NCI-H2081 (cell line): ENCODE results near the gene EPHB1.

Experiments
- DNase-seq, 2 experiments: peaks; one replicate each; lab custom pipeline; 2025; lab: John Stamatoyannopoulos, UW

The EPHB1 gene

DNA sequence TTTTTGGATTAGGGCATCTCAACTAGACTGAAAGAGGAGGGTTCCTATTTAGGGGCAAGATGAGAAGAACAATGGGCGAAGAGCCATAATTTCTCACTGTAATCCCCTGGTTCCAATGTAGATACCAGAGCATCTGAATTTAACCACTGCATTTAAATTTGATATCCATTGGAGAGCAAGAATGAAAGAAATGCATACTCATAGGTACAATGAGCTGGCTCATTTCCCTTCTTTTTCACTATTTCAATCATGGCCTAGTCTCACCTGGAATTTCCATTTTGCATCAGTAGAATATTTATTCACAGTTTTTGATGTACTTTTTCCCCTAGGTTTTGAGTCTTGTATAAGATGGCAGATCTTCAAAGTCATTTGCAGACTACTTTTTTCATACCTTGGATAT lies 13.8 kb downstream of the EPHB1 start:
- DNase-seq = no peak

DNA sequence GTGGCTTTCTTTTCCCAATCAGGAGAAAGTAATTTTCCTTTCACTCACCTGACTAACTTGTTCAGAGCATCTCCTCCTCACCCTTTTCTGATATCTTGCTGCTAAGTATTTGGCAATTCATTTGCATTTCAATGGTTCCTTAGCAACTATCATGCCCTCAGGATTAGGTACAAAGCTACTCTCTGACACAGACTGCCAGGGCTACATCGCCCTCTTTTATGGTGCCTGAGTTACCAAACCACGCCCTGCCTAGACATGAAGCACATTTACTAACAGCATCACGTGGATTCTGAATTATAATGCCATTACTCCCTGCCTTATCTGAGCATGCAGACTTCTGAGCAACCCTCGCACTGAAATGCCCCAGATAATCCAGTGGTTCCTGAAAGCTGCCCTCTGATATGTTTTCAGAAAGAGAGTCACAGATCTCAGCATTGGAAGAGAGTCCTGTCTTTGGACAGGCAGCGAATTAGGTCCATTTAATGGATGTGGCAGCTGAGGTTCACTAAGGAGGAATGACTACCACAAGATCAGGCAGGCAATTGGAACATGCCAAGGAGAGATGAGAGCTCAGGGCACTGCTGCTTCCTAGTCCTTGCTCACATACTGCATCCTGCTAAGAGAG lies 14.5 kb downstream of the EPHB1 start:
- no peak for DNase-seq

DNA sequence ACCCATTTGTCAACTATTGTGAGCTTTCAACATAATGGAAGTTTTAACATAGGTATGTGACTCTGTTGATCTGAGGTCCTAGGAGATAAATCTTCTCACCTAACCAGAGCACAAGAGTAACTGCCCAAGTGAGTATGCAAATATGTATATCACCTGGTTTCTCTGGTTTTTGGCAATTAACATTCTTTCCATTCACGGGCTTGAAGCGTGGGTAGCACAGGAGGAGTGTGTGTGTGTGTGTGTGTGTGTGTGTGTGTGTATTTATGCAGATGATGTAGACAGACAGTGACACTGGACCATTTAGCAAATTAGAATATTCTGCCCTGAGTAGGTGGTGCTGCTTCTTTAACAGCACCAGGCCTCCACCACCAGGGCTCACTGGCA lies 15.0 kb downstream of the EPHB1 start:
- no peak for DNase-seq

DNA sequence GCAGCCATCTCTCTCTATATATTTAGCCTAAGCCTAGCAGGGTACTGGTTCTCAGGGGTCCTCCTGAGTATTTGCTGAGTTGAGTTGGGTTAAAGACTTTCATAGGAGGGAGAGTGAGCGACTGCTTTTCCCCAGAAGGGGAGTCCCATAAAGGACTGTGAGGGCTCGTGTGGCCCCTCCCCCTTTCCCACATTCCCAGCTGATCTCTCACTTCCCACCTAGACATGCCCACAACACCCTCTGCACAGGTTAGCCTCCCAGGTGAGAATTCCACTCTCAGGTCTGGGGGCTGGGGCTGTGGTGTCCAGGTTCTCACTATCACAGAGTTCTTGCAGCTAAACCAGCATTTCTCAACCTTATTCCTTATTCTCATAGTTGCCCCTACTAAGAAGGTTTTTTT lies 15.8 kb downstream of the EPHB1 start:
- no peak for DNase-seq

DNA sequence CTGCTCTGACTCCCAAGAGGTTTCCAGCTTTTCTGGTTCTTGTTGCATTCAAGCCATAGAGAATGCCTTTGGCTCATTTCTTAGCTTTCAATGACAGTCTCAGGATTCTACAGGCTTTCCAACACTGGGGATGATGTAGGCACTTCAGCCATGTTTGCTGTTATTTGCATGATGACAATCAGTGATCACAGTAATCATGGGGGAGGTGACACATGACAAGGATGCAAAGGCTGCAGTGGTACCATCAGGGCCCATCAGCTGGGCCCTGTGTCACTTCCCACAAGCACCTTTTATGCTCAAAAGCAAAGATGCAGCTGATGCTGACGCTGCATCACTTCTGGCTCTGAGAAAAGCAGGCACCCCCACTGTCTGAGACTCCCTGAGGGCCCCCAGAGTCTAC lies 18.6 kb downstream of the EPHB1 start:
- no peak for DNase-seq

DNA sequence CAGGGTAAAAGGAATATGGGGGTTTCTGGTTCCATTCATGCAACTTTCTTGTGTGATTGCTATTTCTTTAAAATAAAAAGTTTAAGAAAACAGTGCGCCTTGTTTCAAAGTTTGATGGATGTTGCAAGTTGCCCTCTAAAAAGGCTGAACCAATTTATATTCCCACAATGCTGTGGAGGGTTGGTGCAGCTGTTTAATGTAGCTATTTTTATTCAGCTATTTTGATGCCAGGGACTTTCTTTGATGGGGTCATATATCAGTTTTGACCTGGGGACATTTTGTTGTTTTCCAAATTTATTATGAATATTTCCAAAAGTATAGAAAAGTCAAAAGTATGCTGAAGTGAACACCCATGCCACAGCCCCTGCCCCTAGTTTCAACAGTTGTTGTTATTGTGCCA lies 20.5 kb downstream of the EPHB1 start:
- no peak for DNase-seq

DNA sequence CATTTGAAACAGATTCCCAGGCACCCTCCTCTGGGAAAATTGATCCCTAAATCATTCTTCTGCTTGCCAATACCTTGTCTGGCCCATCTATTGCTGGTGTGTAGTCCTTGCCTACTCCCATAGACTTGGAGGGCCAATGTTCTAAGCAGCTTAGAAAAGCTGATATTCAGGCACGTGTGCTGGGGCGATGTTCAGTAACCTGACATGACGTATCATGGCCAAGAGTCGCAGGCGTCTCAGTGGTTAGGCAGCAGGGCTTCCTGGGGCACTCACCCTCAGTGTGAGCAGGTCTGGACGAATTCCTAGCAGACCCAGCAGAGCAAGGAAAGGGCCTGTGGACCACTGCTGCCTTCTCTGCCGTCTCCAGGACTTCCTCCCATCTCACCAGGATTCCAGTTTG lies 21.6 kb downstream of the EPHB1 start:
- DNase-seq = no peak

DNA sequence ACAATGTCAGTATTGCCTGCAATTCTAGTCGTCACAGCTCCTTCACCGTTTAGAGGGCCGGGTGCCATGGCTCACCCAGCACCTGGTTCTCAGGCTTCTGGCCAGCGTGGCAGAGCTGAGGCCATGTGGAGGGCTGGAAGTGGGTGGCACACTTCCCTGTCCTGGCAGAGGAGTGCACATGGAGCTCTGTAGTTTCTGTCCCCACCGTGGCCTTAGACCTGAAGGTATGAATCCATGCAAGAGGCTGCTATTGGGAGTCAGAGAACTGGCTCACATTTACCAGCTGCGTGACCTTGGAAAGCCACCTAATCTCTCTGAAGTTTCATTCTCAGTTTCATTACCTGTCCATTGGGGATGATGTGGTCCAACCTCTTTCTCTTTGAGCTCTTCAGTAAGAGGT lies 22.2 kb downstream of the EPHB1 start:
- no peak for DNase-seq

DNA sequence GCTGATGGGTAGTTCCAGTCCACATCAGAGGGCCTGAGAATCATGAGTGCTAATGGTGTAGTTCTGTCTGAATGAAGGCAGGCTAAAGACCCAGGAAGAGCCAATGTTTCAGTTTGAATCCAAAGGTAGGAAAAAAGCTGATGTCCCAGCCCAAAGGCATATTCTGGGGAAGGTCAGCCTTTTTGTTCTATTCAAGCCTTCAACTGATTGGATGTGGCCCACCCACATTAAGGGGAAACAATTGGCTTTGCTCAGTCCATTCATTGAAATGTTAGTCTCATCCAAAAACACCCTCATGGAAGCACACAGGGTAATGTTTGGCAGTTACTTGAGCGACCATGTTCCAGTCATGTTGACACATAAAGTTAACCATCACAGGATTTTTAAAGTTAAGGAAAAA lies 25.9 kb downstream of the EPHB1 start:
- no peak for DNase-seq

DNA sequence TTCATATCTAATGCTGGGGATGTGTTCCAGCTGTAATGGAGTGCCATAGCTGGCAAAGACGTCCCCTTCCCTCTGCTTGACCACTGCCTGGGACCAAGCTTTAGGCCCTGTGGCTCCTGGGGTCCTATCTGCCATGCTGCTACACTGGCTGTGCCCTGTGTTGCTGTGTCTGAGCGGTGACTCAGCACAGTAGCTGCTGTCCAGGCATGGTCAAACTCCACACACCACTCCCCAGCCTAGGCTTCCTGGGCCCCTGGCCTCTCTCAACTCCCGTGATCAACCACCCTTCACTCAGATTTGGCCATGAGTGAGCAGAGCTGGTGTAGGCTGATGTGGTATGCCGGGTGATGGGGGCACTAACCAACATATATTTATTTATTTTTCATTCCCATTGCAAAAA lies 27.0 kb downstream of the EPHB1 start:
- DNase-seq = no peak

DNA sequence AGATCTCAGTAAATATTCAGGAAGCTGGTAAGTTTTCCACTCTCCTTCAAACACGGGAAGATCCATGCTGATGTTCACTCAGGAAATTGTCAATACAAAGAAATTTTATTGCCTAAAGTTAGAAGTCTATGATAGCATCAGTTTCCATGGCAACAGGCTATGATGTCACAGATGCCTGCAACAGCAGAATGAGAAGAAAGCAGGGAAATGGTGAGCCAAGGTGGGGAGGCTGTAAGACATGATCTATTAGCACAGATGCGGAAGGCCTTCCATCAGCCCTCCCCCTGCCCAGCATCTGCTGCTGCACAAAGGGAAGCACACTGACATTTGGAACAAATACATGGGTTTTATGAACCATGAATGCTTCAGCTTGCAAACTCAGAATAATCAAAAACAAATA lies 28.6 kb downstream of the EPHB1 start:
- peak in 1 of 2 experiments; percentile 20 for DNase-seq

DNA sequence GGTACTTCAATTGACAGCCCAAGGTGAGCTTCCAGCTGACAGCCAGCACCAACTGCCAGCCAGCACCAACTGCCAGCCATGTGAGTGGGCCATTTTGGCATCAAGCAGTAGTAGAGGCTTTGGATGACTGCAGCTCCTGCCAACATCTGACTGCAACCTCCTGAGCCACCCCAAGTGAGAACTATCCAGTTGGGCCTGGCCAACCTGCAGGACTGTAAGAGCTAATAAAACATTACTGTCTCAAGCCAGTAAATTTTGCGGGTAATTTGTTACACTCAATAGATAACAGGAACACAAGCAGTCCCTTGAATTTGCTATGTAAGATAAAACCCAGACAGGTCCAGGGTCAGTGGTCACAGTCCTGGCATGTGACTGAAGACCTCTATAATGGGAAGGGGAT lies 29.7 kb downstream of the EPHB1 start:
- DNase-seq = no peak

DNA sequence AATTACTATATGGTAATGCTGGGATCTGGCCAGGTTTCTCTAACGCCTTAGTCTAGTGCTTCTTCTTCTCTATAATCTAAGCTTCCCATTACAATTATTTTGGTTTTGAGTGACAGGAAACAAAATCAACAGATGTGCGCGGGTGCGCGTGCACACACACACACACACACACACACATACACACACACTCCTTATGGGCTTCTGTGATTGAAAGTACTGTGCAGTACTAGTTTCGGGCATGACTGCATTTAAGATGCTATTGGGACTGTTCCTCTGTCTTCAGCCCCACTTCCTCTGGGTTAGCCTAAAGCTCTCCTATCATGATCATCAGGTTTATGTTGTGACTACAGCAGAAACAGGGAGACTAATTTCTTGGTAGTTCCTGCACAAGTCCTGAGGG lies 32.2 kb downstream of the EPHB1 start:
- no peak for DNase-seq

DNA sequence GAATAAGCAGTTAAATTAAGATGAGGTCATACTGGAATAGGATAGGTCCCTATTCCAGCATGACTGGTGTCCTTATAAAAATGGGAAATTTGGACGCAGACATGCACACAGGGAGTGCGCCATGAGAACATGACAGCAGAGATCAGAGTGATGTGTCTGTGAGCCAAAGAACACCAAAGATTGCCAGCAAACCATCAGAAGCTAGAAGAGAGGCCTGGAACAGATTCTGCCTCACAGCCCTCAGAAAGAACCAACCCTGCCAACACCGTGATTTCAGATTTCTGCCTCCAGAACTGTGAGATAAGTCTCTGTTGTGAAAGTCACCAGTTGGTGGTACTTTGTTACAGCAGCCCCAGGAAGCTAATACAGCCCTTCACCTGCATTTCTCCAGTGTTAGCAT lies 34.7 kb downstream of the EPHB1 start:
- DNase-seq = no peak

DNA sequence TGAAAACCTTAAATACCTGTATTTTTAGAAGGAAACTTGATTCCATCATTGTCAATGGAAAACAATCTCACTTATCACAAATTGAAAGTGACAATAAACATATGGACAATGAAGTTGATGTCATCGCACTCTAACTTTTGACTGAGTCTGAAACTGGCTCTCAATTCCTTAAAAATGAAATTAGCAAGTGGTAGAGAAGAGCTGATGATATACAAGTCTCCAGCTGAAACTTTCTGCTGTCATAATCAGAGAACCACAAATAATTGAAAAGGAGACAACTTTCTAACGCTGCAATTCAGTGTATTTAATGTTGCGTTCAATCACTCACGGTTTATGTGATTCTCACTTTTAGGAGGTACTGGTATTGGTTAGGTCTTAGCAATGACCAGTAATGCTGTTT lies 37.5 kb downstream of the EPHB1 start:
- no peak for DNase-seq

DNA sequence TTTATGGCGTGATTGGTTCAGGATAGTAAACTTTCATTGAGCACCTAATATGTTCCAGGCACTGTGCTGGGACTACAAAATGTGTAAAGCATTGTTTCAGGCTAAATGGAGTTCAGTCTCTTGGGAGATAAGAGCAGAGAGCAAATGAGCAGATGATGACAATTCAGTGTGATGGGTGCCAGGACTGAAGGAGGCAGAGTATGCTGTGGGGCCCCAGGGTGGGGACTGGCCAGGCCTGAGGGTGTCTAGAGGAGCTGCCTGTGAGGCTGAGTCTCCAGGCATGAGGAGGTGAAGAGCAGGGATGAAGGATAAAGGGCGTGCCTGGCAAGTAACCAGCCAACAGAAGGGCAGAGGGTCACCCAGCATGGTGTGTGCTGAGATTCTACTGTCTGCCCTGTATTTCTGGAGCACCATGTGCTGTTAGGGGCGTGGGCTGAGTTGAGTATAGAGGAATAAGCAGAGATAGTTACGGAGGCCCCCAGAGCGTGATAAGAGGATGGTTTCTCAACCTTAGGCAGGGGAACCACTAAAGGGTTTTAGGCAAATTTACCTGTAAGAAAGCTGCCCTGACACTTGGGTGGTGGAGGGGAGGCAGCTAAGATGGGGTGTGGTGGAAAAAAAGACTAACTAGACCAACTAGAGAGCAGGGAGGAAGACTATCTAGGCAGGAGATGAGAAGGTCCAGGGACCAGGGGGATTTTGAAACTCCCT lies 38.5 kb downstream of the EPHB1 start:
- no peak for DNase-seq

DNA sequence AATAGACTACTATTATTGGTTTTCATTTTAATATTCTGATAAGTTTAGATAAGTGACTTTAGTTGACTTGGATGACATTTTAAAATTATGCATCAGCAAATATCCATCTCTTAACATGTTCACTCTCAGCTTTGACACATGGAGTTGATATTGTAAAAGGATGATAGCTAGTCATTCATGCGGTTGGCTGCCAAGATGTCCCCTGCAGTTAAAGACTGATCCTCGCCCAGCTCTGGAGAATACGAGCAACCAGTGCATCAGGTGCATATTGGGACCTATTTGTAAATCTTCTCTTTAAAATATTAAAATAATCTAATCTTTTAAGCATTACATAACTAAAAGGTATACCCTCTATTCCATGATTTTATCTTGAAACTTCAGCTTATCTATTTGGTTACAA lies 41.9 kb downstream of the EPHB1 start:
- DNase-seq = no peak

DNA sequence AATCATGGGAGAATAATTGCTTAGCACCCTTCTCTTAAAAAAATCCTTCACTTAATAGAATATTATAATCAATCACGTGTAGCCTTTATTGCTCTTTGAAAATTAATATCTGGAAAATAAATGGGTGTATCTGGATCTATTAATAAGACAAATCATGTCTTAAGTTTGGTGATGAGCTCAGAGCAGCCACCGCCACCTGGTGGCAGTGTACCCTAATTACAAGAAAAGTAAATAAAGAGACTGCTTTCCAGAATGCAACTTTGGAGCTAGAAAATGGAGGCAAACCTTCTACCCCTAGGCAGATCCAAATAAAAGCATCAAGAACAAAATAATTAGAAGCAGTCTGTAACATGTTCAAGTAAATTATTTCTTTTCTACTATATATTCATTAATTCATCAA lies 43.5 kb downstream of the EPHB1 start:
- DNase-seq = no peak

DNA sequence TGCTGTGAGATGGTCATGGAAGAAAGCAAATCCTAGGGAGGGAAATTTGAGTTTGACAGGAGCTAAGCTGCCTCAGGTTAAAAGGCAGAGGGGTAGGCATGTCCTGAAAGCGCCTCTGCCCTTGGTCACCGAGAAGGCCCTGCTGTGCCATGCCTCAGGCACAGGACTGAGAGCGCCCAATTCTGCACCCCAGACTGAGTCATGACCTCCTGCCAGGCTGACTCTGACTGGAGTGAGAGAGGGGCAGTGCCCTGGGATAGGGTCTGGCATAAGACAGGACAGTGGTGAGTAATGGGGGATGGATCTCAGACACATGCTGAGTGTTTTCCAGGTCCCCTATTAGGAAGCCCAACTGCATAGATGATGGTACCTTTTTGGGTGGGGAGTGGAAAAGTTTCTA lies 44.4 kb downstream of the EPHB1 start:
- DNase-seq = no peak

DNA sequence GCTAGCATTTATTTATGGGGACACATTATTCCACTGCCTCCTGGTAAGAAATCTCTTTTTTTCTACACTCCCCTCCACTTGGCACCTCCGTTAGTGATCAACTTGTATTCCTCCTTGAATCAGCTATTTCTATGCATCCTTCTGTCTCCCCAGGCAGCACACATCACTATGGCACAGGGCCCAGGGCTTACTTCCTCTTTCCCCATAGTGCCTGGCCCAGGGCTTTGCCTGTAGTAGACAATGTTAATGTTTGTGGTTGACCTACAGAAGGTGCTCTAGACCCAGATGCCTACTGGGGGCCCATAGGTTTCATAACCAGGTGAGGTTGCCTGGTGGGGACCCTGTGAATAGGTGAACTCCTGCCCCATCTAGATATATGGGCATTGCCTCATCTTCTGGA lies 44.9 kb downstream of the EPHB1 start:
- no peak for DNase-seq

DNA sequence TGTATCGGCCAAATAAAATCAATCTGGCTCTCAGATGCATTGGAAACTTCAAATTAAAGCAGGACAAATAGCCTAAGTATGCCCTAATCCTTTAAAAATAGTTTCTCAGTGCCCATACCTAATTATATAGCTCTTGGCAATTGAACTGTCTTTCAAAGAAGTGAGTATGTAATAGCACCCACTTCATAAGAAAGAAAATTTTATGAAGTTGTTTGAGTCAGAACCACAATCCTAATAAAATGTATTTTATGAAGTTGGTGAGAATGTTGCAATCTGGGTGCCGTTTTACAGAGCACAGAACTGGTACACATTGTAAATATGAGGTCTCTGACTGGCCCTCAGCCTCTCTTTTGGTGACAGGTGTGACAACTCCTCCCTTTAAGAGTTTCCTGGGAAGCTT lies 45.4 kb downstream of the EPHB1 start:
- no peak for DNase-seq

DNA sequence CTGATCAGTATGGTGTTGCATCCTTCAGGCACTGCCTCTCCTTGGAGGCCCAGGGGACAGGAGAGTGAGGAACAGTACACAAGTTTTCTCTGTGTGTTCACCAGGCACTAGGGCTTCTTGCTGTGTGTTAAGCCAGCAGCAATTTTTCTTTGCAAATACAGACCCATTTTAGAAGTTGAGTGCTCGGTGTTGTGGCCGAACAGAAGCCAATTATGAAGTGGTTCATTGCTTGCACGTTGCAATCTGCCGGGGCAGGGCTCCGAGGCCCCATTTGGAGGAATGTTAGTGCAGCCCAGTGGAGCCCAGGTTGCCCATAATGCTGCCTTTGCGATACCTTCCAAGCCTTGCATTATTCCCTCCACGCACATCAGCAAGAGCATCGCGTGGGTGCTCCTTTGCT lies 51.0 kb downstream of the EPHB1 start:
- DNase-seq = no peak

DNA sequence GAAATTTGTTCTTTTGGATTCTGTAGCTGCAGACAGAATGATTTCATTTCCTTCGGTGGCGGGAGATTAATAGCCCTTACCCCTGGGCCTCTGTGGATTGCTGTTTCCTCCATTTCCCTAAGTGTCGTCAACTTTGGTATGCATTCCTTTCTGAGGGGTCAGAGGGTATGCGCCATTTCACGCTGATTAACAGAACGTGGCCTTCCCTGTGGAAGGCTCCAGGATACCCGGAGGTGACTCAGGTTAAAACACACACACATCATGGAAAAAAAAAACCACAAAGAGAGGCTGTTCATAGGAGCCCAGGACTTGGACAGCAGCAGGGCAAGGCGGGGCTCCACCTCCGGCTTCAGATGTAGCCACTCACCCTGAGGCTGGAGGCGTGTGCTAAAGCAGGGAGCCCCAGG lies 51.9 kb downstream of the EPHB1 start:
- DNase-seq = no peak

DNA sequence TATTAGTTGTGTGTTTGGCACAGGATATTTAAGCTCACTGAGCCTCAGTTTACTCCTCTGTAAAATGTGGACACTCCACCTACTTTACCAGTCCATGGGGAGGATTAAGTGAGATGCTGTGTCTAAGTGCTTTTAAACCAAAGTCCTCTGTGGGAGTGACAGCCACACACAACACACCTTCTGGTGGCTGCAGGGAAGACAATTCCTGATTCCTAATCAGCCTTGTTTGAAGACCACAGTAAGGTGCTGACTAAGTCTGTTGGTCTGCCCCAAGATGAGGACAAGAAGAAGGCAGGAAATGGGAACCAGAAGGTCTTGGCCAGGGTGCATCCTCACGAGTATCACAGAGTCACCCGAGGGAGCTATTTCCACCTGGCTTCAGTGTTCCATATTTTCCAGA lies 52.3 kb downstream of the EPHB1 start:
- no peak for DNase-seq
